NCI-H1417 treated with DMSO at 0.1 percent for 48 hours (cell line): ENCODE measurements around the gene CYB5R3.
"Not testable (repeated sequence)": the region's sequence is repeated elsewhere in the genome, so short reads cannot be mapped to it uniquely, and the experiment has no call there.

Experiments used
- DNase-seq: peaks from one replicate; lab custom pipeline; 2025; lab: John Stamatoyannopoulos, UW

Gene CYB5R3

DNA sequence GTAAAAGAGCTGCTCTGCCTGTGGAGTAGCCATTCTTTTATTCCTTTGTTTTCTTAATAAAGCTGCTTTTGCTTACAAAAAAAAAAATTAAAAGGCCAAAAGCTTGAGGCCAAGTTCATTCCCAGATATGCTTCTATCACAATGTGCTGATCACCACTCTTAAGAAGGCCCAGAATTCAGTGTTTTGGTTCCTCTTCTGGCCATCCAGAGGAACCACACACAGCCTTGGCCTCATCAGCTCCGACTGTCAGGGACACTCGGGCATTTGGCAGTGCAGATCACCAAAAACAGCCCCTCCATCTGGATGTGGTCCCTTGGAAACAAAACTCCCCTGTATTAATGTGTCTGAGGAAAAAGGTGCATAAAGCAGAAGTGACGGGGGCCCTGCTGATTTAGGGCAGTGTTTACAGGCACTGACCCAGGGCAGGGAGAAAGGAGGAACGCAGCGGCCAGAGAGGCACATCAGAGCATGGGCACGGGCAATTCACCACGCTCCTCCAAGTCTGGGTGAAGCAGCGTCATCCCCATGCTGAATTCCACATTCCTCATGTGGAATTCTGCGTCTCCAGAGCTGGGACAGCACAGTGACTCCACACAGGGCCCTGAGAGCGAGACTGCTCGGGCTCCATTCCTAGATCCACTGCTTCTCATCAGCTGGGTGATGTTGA lies 52.2 kb downstream of the CYB5R3 start:
- DNase-seq, result no peak

GRCh38 chr22:42596336-42596735 lies 52.9 kb downstream of the CYB5R3 start:
- no peak for DNase-seq

DNA sequence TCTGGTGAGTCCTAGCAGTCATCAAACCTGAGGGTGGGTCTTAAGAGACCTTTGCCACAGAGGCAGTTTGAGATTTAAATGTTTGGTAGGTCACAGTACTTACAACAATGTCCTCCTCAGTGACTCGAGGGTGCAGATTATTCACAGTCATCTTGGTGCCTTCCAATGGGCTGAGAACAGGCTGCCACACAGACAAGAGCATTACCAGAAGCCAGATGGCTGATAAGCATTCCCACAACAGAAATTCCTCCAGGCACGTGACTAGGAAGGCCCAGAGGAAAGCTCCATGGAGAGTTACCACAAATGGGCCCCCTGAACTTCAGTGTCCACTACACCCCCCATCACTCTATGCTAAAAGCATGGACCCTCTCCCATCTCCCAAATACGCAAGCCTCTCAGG lies 53.8 kb downstream of the CYB5R3 start:
- DNase-seq, result no peak

DNA sequence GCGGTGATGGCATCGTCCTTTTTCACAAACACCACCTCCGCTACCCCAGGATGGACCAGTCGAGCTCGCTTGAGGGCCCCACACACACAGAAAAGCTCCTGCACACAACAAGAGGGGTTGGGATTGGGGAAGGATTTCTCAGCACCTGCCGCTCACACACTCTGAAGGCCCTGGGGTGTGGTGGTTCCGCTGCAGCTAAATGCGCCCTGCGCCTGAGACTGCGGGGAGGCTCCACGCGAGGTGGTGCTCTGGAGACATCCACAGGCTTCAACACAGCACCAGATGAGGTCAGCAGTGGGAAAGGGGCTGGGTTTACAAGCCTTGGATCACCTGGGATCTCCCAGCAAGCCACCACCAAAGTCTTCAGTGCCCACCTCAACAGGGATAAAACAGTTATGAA lies 57.2 kb downstream of the CYB5R3 start:
- DNase-seq, result no peak

DNA sequence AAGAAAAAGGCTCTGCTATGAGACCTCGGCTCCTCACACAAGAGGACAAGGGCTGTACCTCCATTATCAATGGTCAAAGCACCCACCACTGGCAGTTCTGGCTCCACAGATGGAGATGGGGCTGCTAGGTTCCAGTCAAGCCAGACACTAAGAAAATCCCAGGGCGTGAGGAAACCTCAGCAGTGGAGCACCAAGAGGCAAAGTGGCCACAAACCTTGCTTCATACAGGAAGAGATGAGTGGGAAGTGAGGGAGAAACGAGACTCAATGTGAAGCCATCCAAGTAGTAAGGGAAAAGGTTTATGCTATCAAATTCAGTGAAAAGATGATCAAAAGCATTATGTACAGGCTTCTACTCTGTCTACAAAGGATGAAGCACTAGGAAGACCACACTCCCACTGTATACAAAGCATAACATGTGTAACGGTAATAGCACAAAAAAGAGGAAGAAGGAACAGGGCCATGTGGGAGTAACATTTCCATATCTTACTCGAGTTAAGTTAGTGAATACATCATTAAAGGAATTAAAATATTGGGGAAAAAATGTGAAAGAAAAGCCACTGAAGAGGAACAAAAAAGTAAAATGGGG lies 61.5 kb downstream of the CYB5R3 start:
- no peak for DNase-seq

DNA sequence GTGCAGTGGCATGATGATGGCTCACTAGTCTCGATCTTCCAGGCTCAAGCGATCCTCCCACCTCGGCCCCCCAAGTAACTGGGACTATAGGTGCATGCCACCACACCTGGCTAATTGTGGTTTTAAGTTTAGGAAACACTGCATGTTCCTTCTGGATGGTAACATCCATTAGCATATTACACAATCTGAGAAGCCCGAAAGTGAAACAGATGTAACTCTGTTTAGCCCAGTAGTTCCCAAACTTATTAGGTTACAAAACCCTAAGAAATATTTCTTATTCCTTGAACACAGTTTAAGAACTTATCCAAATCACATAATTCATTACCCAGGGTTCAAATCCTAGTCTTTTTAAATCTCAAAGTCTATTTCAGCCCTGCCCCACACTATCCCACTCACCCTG lies 62.8 kb downstream of the CYB5R3 start:
- DNase-seq, result no peak

GRCh38 chr22:42585096-42585495 lies 64.1 kb downstream of the CYB5R3 start:
- no peak for DNase-seq

GRCh38 chr22:42584364-42584940 lies 64.7 kb downstream of the CYB5R3 start:
- no peak for DNase-seq

DNA sequence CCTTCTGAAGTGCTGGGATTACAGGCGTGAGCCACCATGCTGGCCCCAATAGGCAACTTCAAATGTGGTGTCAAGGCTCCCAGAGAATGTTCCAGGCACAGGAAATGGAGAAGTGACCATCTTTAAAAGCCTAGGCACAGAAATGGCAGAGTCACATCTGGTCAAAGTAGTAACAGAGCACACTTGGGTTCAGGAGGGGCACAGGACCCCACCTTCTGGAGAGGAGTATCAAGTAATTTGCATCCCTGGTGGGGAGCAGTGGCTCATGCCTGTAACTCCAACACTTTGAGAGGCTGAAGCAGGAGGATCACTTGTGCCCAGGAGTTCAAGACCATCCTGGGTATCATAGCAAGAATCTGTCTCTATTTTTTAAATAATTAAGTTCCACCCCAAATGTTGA lies 66.2 kb downstream of the CYB5R3 start:
- no peak for DNase-seq

- DNase-seq, result no peak
These were observed 67.2 kb downstream of the CYB5R3 start for GRCh38 chr22:42581762-42582716.

DNA sequence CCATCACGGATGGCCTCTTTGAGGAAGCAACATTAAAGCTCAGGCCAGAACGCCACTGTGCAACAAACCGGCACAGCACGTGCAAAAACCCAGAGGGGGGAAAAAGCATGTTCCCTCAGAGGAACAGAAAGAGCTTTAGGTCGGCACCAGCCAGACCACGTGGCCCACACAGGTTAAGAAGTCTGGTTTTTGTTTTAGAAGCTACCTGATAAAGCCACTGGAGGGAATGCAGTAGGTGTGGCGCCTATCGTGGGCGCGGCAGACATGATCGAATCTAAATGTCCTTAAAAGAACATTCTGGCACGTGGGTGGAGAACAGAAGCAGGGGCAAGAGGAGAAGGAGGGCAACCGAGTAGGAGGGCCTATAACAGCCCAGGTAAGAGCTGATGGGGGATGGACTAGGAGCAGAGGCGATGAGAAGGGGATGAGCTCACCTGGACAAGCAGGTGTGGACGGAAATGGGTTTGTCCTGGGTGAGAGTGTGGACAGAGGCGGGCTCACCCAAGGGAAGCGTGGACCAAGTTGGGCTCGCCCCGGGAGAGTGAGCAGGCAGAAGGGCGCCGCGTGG lies 67.9 kb downstream of the CYB5R3 start:
- DNase-seq, result not testable (repeated sequence)

DNA sequence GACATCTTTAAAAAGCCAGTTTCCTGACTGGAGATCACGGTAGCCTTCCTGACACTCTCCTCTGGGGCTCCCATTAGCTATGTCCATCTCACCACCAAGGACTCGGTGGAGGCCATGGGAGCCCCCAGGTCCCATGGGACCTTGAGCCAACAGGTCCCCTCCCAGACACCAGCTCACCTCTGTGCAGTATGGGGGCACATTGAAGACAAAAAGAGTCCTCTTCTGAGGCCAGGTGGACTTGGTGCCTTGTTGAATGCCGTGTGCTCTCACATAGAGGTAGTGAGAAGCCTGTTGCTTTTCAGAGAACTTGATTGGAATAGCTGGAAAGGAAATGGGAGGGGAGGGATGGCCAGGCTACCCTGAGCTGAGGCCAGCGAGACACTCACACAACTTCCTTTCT lies 69.2 kb downstream of the CYB5R3 start:
- DNase-seq, result not testable (repeated sequence)

GRCh38 chr22:42577623-42578240 lies 71.5 kb downstream of the CYB5R3 start:
- DNase-seq, result no peak

DNA sequence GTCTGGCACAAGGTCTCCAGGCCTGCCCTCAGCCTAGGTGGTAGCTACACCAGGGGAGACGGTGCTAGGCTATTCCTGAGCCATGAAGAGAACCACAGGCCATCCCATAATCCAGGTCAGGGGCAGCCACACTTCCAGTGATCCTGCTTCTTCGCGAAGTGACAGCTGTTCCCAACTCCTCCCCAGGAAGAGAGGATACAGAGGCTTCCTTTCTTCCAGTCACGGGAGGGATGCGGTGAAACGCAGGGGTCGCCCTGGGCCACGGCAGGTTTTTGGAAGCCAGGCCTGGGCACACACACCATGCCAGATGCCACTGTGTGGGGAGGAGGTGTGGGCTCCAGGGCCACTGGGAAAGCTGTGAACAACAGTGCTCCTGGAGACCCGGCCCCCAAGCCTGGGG lies 72.1 kb downstream of the CYB5R3 start:
- not testable (repeated sequence) for DNase-seq

GRCh38 chr22:42575996-42576574 lies 73.1 kb downstream of the CYB5R3 start:
- not testable (repeated sequence) for DNase-seq

- DNase-seq, result not testable (repeated sequence)
These were observed 74.7 kb downstream of the CYB5R3 start for GRCh38 chr22:42574468-42574867.

DNA sequence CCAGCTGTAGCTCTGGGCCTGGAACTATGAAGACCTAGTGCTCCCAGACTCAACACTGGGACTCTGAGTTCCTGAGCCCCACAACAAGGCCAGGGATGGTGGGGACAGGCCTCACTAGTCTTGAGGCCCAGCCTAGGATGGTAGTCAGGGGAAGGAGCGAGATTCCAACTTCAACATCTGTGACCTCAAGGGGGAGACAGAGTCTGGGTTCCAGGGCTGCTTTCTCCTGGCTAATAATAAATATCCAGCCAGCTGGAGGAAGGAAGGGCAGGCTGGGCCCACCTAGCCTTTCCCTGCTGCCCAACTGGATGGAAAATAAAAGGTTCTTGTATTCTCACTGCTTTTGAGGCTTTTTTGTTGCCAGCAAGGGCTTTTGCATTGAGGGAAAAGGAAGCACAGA lies 75.1 kb downstream of the CYB5R3 start:
- not testable (repeated sequence) for DNase-seq

DNA sequence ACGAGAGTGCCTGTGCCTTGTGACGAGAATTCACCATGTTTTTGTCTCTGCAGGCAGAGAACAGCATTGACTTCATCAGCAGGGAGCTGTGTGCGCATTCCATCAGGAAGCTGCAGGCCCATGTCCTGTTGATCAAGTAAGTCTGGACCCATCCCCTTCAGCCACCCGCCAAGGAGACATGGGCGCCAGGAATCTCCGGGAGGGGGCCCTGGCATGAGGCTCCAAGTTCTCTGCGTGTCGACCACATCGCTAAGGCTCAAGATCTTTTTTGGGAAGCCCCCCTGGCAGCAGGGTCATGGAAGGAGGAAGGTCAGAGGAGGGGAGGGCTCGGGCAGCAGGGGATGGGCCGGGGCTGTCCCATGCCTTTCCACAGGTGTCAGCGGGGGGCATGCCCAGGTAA lies 78.1 kb downstream of the CYB5R3 start:
- DNase-seq, result not testable (repeated sequence)

GRCh38 chr22:42570580-42570979 lies 78.6 kb downstream of the CYB5R3 start:
- not testable (repeated sequence) for DNase-seq

GRCh38 chr22:42567950-42568349 lies 81.2 kb downstream of the CYB5R3 start:
- DNase-seq, result not testable (repeated sequence)
